Left ventricle myocardium inferior (tissue), 1 donor: Measurements from ENCODE around the gene KIF6. TPM values are rescaled to one million over a fixed set of nuclear protein-coding genes. Genes with fewer than 3 reads are reported as not detected.

ENCODE experiments used
- DNase-seq: peaks from one replicate; pipeline ENCODE4 v3.0.0-alpha.2; 2020
- H3K27ac ChIP-seq: fragments of 200-600 bp; replicated peaks from 2 replicates; pipeline ENCODE4 v1.8.0; 2021
- H3K27me3 ChIP-seq: fragments of 200-600 bp; 2 replicates; pipeline ENCODE4 v1.8.0; 2021; ENCODE audit warnings: low read depth
- H3K36me3 ChIP-seq: fragments of 200-600 bp; 2 replicates; pipeline ENCODE4 v1.8.0; 2021
- H3K4me1 ChIP-seq: fragments of 200-600 bp; 2 replicates; pipeline ENCODE4 v1.8.0; 2021
- H3K4me3 ChIP-seq: fragments of 200-600 bp; 2 replicates; pipeline ENCODE4 v1.8.0; 2021; ENCODE audit warnings: mild to moderate bottlenecking, moderate library complexity
- H3K9me3 ChIP-seq: fragments of 200-600 bp; replicated peaks from 2 replicates; pipeline ENCODE4 v1.8.0; 2021
- CTCF ChIP-seq: fragments of 200-600 bp; IDR thresholded peaks from 2 replicates; pipeline ENCODE4 v1.8.0; 2021; ENCODE audit warnings: antibody characterized with exemption, mild to moderate bottlenecking, borderline replicate concordance
- intact Hi-C: fragments of 100-400 bp; cut with micrococcal nuclease; formaldehyde crosslinking; loops from one replicate; pipeline ENCODE4 v1.11.0; 2022
- total RNA-seq: library from RNA; stranded (reverse); fragmentation: NEBNext Ultra II Directional; extraction: Animal tissue kit (Norgen Biotek cat#: 25700); gene quantifications from one replicate; pipeline ENCODE4 v1.2.1, GENCODE V29; 2021
- donor health status: DM: no; HTN: yes; CAD: no; lungs with severe emphysema.

KIF6 gene
- total RNA-seq, 1 donor from 2014 or later = 0.69 TPM

- DNase-seq = no peak
- intact Hi-C loops = no loop called here
- Histone ChIP-seq H3K4me3 (no peak overlapping the region), H3K27ac (no peak overlapping the region), H3K36me3 (no peaks in the 10 kb centered on the region), H3K4me1 (peaks cover 8% of the 10 kb centered on the region), H3K27me3 (no peaks in the 10 kb centered on the region), H3K9me3 (no peaks in the 10 kb centered on the region)
- no peak for TF ChIP-seq CTCF
Measured at GRCh38 chr6:39765508-39766065, 40.4 kb upstream of the KIF6 start.

GRCh38 chr6:39760226-39760952, 35.2 kb upstream of the KIF6 start:
- TF ChIP-seq CTCF = no peak
- DNase-seq = no peak
- H3K27me3 ChIP-seq = no peaks in the 10 kb centered on the region
- no peaks in the 10 kb centered on the region for H3K9me3 ChIP-seq
- H3K27ac ChIP-seq = no peak overlapping the region
- no peak overlapping the region for H3K4me3 ChIP-seq
- no peaks in the 10 kb centered on the region for H3K36me3 ChIP-seq
- peaks cover 30% of the 10 kb centered on the region for H3K4me1 ChIP-seq
- intact Hi-C loops = no loop called here

DNA sequence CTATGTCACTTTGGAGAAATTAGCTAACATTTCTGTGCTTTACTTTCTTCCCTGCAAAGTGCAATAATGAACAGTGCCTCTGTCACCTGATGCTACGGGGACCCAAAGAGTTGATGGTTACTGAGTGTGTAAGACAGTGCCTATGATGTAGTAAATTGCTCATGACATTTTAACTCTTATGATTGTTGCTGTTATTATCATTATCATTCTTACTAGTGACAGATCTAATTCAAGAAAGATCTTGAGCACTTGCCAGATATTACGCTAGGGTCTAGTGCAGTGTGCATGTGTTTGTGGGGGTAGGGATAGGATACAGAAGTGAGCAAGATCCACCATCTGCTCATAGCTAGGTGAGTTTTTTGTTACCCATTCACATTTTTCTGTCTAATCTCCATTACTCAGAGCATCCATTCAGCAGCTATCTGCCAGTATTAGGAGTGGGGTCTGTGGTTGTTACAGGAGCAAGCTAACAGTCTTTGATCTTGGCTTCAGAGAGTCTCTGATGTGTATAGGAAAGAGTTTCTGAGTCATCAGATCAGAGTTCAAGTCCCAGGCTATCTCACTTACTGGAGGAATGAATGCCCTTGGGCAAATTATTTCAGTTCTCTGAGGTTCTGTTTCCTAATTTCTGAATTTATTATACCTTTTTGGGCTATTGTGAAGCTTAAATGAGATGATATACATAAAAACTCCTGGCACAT, 33.8 kb upstream of the KIF6 start:
- no peak overlapping the region for H3K27ac ChIP-seq
- no peak for DNase-seq

DNA sequence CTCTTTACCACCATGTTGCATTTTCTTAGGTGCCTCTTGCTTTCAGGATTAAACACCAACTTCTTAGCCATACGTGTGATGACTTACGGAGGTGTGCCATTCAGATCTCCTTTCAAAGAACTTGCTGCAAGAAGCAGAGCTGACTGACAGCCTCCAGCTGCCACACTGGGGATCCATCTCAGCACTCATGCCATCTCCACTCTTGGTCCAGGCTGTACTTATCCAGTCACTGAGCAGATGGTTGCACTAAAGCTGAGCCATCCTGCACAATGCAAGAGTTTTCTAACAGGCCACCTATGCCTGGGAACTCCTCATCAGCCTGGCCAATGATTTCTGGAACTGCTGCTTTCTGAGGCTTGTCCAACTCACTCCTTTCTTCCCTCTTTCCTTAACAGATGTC, 31.4 kb upstream of the KIF6 start:
- intact Hi-C loops = no loop called here
- H3K4me1 ChIP-seq = peaks cover 56% of the 10 kb centered on the region
- no peaks in the 10 kb centered on the region for H3K27me3 ChIP-seq
- no peak for TF ChIP-seq CTCF
- H3K9me3 ChIP-seq = no peaks in the 10 kb centered on the region
- no peaks in the 10 kb centered on the region for H3K36me3 ChIP-seq
- DNase-seq = no peak
- no peak overlapping the region for H3K27ac ChIP-seq
- no peak overlapping the region for H3K4me3 ChIP-seq

More for the DNA sequence above, 33.8 kb upstream of the KIF6 start:
- intact Hi-C loops = no loop called here
- no peaks in the 10 kb centered on the region for H3K27me3 ChIP-seq
- H3K36me3 ChIP-seq = no peaks in the 10 kb centered on the region
- H3K4me3 ChIP-seq = no peak overlapping the region
- TF ChIP-seq CTCF = no peak
- H3K4me1 ChIP-seq = peaks cover 43% of the 10 kb centered on the region
- H3K9me3 ChIP-seq = no peaks in the 10 kb centered on the region

- H3K27ac ChIP-seq = no peak overlapping the region
- H3K4me3 ChIP-seq = no peak overlapping the region
- H3K36me3 ChIP-seq = no peaks in the 10 kb centered on the region
- DNase-seq = no peak
- H3K9me3 ChIP-seq = no peaks in the 10 kb centered on the region
- no peaks in the 10 kb centered on the region for H3K27me3 ChIP-seq
- H3K4me1 ChIP-seq = peaks cover 44% of the 10 kb centered on the region
- intact Hi-C loops = no loop called here
- TF ChIP-seq CTCF = no peak
Measured at GRCh38 chr6:39755231-39755630, 30.0 kb upstream of the KIF6 start.
